Heart left ventricle (tissue), 13 donors: ENCODE data around the gene CDK3.

ENCODE experiments used
- CTCF ChIP-seq, 12 donors: fragments of 200-600 bp; sonication (generic) in 4 of 12; IDR thresholded peaks; one replicate each; pipeline versions ENCODE4 v1.5.0 to v1.8.0; 2018 to 2022; ENCODE audit warnings: antibody characterized with exemption in 12 of 12, mild to moderate bottlenecking in 5 of 12
- POLR2A ChIP-seq, 2 donors: fragments of 450-650 bp; IDR thresholded peaks; one replicate each; pipeline ENCODE4 v1.6.1; 2017; ENCODE audit warnings: antibody characterized with exemption in 2 of 2, mild to moderate bottlenecking in 2 of 2, moderate library complexity in 2 of 2
- donor health status: ischemic (EF 13 %, LVEDD 7.1; RV severe dilation, severe dysfunction).
- donor health status: DM: no; HTN: yes; CAD: no.
- donor health status: DM: no; HTN: no; CAD: no.
- donor health status: ischemic (EF 25% LVEDD 6.9; RV normal size, moderate dysfunction).
- donor health status: ischemic (EF 25% LVEDD 5.7; RV mildly dilated, moderate dysfunction).
- donor health status: ischemic (EF 35%, LVEDD 5.7; RV mildly dilated, moderate dysfunction).
- donor health status: nonischemic (EF 11% LVEDD 7.7; RV severe dilation, severe dysfunction).
- donor health status: DM: yes; HTN: yes; CAD: no.
- donor health status: PGD.
- donor health status: ischemic (EF 29% LVEDD 5.4; RV normal size, mild dysfunction).
- donor health status: nonischemic (EF 23%, LVEDD 6.1; RV moderate dilation, normal function).

- peak; percentile 25 to 94 for TF ChIP-seq POLR2A (IDR thresholded peaks at IDR 0.05)
- peak in 11 of 12 donors; percentile 8 to 64 (median 34) for TF ChIP-seq CTCF (IDR thresholded peaks at IDR 0.05)
Observed at GRCh38 chr17:75978938-75979704, 21.5 kb upstream of the CDK3 start, which contains the start of the genes ACOX1 and TEN1.
